Measurements from ENCODE around the gene DUOX2. TPM values are rescaled to one million over a fixed set of nuclear protein-coding genes. Genes with fewer than 3 reads are reported as not detected.

The DUOX2 gene
- total RNA-seq, 1 experiment from 2014 or later = 0.44 TPM

DNA sequence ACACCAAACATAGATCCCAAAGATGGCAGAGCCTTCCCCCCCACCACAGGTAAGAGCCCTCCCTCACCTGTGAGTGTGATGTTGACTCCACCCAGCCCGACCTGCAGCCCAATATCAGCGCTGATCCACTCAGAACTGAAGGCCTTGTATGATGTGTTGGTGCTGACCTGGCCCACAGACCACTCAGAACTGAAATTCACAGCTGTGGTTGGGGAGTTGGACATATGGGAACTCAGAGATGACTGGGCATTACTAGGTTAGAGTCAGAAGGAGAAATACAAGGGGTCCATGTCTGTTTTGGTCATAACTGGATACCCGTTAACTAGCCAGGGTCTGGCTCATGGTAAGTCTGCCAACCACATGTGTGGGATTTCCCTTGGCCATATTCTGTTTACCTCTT is 7.0 kb upstream of the DUOX2 start:
- Histone ChIP-seq H3K27ac (ENCODE audit: low read depth, low read length) (no peak overlapping the region), H3K4me1 (ENCODE audit: control insufficient read depth in 1 of 2, insufficient read depth in 2 of 2, low read length in 2 of 2) (peaks cover 2 to 16% of the 10 kb centered on the region in 2 experiments; a peak in 3 of 4 replicates), H3K36me3 (ENCODE audit: control insufficient read depth in 1 of 2, insufficient read depth in 2 of 2, low read length in 2 of 2) (no peaks in the 10 kb centered on the region), H3K9ac (ENCODE audit: low read length) (no peak overlapping the region), H3K9me2 (ENCODE audit: insufficient read depth) (no peaks in the 10 kb centered on the region), H3K27me3 (ENCODE audit: insufficient read depth, low read length) (no peaks in the 10 kb centered on the region), H3K4me2 (ENCODE audit: low read length) (no peak overlapping the region), H3K4me3 (replicated peaks in 1 of 2; ENCODE audit: low read depth in 1 of 2, low read length in 2 of 2) (no peak overlapping the region), H3K9me3 (ENCODE audit: control insufficient read depth in 1 of 2, insufficient read depth in 1 of 2, low read depth in 1 of 2, low read length in 2 of 2) (no peaks in the 10 kb centered on the region), H3K79me2 (ENCODE audit: insufficient read depth, low read length) (no peaks in the 10 kb centered on the region), H4K20me1 (ENCODE audit: insufficient read depth) (no peaks in the 10 kb centered on the region), H2AFZ (ENCODE audit: low read depth, low read length, poor library complexity, severe bottlenecking) (no peak overlapping the region)
- TF ChIP-seq POLR2A (IDR thresholded peaks at IDR 0.05; ENCODE audit: borderline replicate concordance, extremely low read depth, insufficient read depth, insufficient read length) = no peak
- RAD21 ChIA-PET (ENCODE audit: low non-redundant PET in 1 of 2, low total read pairs in 2 of 2, uncharacterized antibody in 2 of 2, unreplicated experiment in 2 of 2) = no interaction called here
- ATAC-seq (no peak), DNase-seq (ENCODE audit: low read depth, low spot score) (no peak)
- intact Hi-C loops (cut with micrococcal nuclease) = loop anchor here (10.0 kb wide), 1 partner anchor 156 kb away; no protein-coding TSS in a partner anchor
- BruUV-seq (replicated peaks) = no TSS peak
- CTCF ChIA-PET = interaction anchor here (0.9 to 1.3 kb wide), 2 partner anchors 9 to 42 kb away, joined by 3 to 4 read pairs; partner anchors contain the start of genes DUOX1 and DUOXA1
- POLR2A ChIA-PET = no interaction called here

DNA sequence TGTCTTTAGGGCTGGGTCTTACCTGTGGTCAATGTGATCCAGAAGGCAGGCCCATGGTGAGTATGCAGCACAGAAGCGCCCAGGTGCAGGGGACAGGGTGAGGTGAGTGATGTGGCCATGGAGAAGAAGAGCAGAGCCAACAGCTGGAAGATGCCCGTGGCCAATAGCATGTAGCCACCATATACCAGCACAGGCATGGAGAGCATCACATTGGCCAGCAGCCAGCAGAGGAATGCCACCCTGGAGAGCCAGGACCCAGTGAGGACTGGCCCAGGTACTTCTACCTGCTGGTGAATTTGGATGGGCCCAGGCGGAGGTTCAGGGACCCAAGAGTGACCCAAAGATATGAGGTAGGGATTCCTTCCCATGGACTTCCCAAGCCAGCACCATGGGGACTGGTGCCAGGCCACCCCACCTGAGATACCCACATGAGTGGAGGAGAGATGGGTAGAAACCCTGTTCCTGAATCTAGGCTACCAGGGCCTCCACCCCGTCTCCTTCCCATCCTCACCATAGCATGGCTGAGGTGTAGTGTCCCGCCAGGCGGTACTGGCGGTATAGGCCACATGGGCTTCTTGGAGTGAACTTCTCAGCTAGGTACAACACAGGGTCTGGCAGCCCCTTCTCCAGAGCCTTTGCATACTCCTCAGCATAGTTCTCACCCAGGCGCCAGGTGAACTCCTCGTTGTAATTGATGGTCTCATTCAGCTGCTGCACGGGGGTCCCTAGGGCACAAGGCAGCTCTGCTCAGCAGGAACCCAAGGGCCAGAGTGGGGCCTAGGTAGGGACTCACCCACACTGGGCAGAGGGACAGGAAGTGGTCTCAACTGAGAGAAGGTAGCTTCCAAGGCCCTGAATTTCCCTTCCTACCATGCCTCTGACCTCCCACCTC is 6.4 kb upstream of the DUOX2 start:
- H3K4me2 ChIP-seq (ENCODE audit: low read length) = no peak overlapping the region
- BruUV-seq (replicated peaks) = no TSS peak
- no peak overlapping the region for H2AFZ ChIP-seq (ENCODE audit: low read depth, low read length, poor library complexity, severe bottlenecking)
- H3K9me2 ChIP-seq (ENCODE audit: insufficient read depth) = no peaks in the 10 kb centered on the region
- no peak for DNase-seq (ENCODE audit: low read depth, low spot score)
- ChIA-PET CTCF (interaction anchor here (0.9 to 1.3 kb wide), 2 partner anchors 10 to 43 kb away, joined by 3 to 4 read pairs; partner anchors contain the start of genes DUOX1 and DUOXA1), POLR2A (no interaction called here), RAD21 (ENCODE audit: low non-redundant PET in 1 of 2, low total read pairs in 2 of 2, uncharacterized antibody in 2 of 2, unreplicated experiment in 2 of 2) (no interaction called here)
- H3K4me1 ChIP-seq (ENCODE audit: control insufficient read depth in 1 of 2, insufficient read depth in 2 of 2, low read length in 2 of 2) = peaks cover 2 to 16% of the 10 kb centered on the region in 2 experiments; a peak in 3 of 4 replicates
- no peaks in the 10 kb centered on the region for H4K20me1 ChIP-seq (ENCODE audit: insufficient read depth)
- intact Hi-C loops (cut with micrococcal nuclease) = loop anchor here (10.0 kb wide), 1 partner anchor 156 kb away; no protein-coding TSS in a partner anchor
- no peaks in the 10 kb centered on the region for H3K27me3 ChIP-seq (ENCODE audit: insufficient read depth, low read length)
- H3K36me3 ChIP-seq (ENCODE audit: control insufficient read depth in 1 of 2, insufficient read depth in 2 of 2, low read length in 2 of 2) = no peaks in the 10 kb centered on the region
- H3K79me2 ChIP-seq (ENCODE audit: insufficient read depth, low read length) = no peaks in the 10 kb centered on the region
- no peak overlapping the region for H3K27ac ChIP-seq (ENCODE audit: low read depth, low read length)
- ATAC-seq = no peak
- H3K4me3 ChIP-seq (replicated peaks in 1 of 2; ENCODE audit: low read depth in 1 of 2, low read length in 2 of 2) = no peak overlapping the region
- no peaks in the 10 kb centered on the region for H3K9me3 ChIP-seq (ENCODE audit: control insufficient read depth in 1 of 2, insufficient read depth in 1 of 2, low read depth in 1 of 2, low read length in 2 of 2)
- H3K9ac ChIP-seq (ENCODE audit: low read length) = no peak overlapping the region
- TF ChIP-seq CEBPB (IDR thresholded peaks at IDR 0.05; ENCODE audit: low read depth) = no peak
- no peak for TF ChIP-seq ZFX (IDR thresholded peaks at IDR 0.05)
- no peak for TF ChIP-seq EGR1 (IDR thresholded peaks at IDR 0.05; ENCODE audit: low read depth)
- no peak for TF ChIP-seq EZH2 (IDR thresholded peaks at IDR 0.05)
- TF ChIP-seq TCF7L2 (IDR thresholded peaks at IDR 0.05; ENCODE audit: borderline replicate concordance, extremely low read depth, insufficient read depth, insufficient read length) = no peak
- TF ChIP-seq, protein P1, sequence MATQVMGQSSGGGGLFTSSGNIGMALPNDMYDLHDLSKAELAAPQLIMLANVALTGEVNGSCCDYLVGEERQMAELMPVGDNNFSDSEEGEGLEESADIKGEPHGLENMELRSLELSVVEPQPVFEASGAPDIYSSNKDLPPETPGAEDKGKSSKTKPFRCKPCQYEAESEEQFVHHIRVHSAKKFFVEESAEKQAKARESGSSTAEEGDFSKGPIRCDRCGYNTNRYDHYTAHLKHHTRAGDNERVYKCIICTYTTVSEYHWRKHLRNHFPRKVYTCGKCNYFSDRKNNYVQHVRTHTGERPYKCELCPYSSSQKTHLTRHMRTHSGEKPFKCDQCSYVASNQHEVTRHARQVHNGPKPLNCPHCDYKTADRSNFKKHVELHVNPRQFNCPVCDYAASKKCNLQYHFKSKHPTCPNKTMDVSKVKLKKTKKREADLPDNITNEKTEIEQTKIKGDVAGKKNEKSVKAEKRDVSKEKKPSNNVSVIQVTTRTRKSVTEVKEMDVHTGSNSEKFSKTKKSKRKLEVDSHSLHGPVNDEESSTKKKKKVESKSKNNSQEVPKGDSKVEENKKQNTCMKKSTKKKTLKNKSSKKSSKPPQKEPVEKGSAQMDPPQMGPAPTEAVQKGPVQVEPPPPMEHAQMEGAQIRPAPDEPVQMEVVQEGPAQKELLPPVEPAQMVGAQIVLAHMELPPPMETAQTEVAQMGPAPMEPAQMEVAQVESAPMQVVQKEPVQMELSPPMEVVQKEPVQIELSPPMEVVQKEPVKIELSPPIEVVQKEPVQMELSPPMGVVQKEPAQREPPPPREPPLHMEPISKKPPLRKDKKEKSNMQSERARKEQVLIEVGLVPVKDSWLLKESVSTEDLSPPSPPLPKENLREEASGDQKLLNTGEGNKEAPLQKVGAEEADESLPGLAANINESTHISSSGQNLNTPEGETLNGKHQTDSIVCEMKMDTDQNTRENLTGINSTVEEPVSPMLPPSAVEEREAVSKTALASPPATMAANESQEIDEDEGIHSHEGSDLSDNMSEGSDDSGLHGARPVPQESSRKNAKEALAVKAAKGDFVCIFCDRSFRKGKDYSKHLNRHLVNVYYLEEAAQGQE (IDR thresholded peaks at IDR 0.05; ENCODE audit: low read depth) = no peak
- TF ChIP-seq ZNF274 (IDR thresholded peaks at IDR 0.05; ENCODE audit: low read depth, low read length) = no peak
- TF ChIP-seq, protein P2, sequence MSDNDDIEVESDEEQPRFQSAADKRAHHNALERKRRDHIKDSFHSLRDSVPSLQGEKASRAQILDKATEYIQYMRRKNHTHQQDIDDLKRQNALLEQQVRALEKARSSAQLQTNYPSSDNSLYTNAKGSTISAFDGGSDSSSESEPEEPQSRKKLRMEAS (IDR thresholded peaks at IDR 0.05) = no peak
- TF ChIP-seq POLR2A (IDR thresholded peaks at IDR 0.05; ENCODE audit: borderline replicate concordance, extremely low read depth, insufficient read depth, insufficient read length) = no peak
- no peak for TF ChIP-seq RAD21 (IDR thresholded peaks at IDR 0.05; ENCODE audit: low read depth)
- TF ChIP-seq JUND (IDR thresholded peaks at IDR 0.05) = no peak
- no peak for TF ChIP-seq SP1 (IDR thresholded peaks at IDR 0.05; ENCODE audit: low read depth)
- no peak for TF ChIP-seq EZH2phosphoT487 (IDR thresholded peaks at IDR 0.05; ENCODE audit: borderline replicate concordance)
- no peak for TF ChIP-seq SRF (IDR thresholded peaks at IDR 0.05; ENCODE audit: low read depth)
- no peak for TF ChIP-seq FOSL1 (IDR thresholded peaks at IDR 0.05; ENCODE audit: low read depth)
- TF ChIP-seq YY1 (IDR thresholded peaks at IDR 0.05; ENCODE audit: extremely low read depth, insufficient replicate concordance, low read depth, low read length) = no peak
- TF ChIP-seq, protein P3, sequence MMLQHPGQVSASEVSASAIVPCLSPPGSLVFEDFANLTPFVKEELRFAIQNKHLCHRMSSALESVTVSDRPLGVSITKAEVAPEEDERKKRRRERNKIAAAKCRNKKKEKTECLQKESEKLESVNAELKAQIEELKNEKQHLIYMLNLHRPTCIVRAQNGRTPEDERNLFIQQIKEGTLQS (IDR thresholded peaks at IDR 0.05) = no peak

Data from HCT116 (cell line).